HFFc6 (cell line): ENCODE measurements around the gene TRIM67. TPM values are rescaled to one million over a fixed set of nuclear protein-coding genes. Genes with fewer than 3 reads are reported as not detected.

ENCODE experiments used
- DNase-seq: peaks from one replicate; pipeline ENCODE4 v3.0.0-alpha.2; 2018
- H3K27ac Mint-ChIP-seq: 2 replicates; pipeline ENCODE4 v1.8.0; 2020; ENCODE audit warnings: mild to moderate bottlenecking, mixed read lengths
- H3K27me3 Mint-ChIP-seq: 2 replicates; pipeline ENCODE4 v1.8.0; 2021; ENCODE audit warnings: mild to moderate bottlenecking, moderate library complexity, mixed read lengths; ENCODE audit not compliant: insufficient read depth
- H3K36me3 Mint-ChIP-seq: 2 replicates; pipeline ENCODE4 v1.8.0; 2021; ENCODE audit warnings: low read depth, mixed read lengths
- H3K4me1 Mint-ChIP-seq: 2 replicates; pipeline ENCODE4 v1.8.0; 2020; ENCODE audit warnings: low read depth, mixed read lengths
- H3K4me3 Mint-ChIP-seq: 2 replicates; pipeline ENCODE4 v1.8.0; 2020; ENCODE audit warnings: mild to moderate bottlenecking, moderate library complexity, mixed read lengths
- H3K9me3 Mint-ChIP-seq: 2 replicates; pipeline ENCODE4 v1.8.0; 2020; ENCODE audit warnings: mild to moderate bottlenecking, mixed read lengths
- total RNA-seq, 6 experiments: library from RNA; stranded (reverse); fragmentation: NEBNext Ultra II Directional; extraction: Animal tissue kit (Norgen Biotek cat#: 25700); gene quantifications; 2 replicates in 1 of 6; 3 replicates in 5 of 6; pipeline ENCODE4 v1.2.3, GENCODE V29; 2021
- TF ChIP-seq, protein P1 (sequence below): fragments of 200-600 bp; sonication (generic); IDR thresholded peaks from 2 replicates; pipeline ENCODE4 v1.5.0; 2021; ENCODE audit warnings: antibody characterized with exemption, mild to moderate bottlenecking

TRIM67 gene
- total RNA-seq, 6 experiments from 2014 or later: not detected

DNA sequence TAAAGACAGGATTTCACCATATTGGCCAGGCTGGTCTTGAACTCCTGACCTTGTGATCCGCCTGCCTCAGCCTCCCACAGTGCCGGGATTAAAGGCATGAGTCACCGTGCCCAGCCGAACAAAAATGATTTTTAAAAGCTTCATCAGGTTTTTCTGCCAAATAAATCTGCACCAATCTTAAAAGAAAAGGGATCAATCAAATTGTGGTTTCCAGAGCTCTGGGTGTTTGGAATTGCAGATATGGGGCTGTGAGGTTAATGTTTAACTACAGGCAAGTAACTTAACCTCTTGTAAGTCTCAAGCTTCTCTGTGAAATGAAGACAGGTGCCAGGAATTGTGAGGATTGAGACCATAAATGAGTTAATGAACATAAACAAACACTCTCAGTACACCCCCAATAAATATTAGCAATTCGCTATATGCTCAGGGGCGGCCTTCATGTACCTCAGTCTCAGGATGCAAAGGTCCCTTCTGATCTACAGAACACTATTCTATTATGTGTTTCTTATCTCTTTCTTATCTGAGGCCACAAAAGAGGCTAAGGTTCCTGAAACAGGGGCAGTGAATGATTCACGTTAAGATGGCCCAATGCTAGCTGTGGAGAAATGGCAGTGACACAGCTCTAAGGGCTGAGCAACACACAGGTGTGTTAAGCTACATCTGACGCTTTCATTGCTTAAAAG lies 72.0 kb downstream of the TRIM67 start:
- no peak for DNase-seq
- Mint-ChIP-seq H3K9me3 (no peaks in the 10 kb centered on the region), H3K4me1 (no peaks in the 10 kb centered on the region), H3K27me3 (no peaks in the 10 kb centered on the region), H3K4me3 (no peak overlapping the region), H3K36me3 (peaks cover 19% of the 10 kb centered on the region), H3K27ac (no peak overlapping the region)
- TF ChIP-seq, protein P1, sequence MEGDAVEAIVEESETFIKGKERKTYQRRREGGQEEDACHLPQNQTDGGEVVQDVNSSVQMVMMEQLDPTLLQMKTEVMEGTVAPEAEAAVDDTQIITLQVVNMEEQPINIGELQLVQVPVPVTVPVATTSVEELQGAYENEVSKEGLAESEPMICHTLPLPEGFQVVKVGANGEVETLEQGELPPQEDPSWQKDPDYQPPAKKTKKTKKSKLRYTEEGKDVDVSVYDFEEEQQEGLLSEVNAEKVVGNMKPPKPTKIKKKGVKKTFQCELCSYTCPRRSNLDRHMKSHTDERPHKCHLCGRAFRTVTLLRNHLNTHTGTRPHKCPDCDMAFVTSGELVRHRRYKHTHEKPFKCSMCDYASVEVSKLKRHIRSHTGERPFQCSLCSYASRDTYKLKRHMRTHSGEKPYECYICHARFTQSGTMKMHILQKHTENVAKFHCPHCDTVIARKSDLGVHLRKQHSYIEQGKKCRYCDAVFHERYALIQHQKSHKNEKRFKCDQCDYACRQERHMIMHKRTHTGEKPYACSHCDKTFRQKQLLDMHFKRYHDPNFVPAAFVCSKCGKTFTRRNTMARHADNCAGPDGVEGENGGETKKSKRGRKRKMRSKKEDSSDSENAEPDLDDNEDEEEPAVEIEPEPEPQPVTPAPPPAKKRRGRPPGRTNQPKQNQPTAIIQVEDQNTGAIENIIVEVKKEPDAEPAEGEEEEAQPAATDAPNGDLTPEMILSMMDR: no peak

DNA sequence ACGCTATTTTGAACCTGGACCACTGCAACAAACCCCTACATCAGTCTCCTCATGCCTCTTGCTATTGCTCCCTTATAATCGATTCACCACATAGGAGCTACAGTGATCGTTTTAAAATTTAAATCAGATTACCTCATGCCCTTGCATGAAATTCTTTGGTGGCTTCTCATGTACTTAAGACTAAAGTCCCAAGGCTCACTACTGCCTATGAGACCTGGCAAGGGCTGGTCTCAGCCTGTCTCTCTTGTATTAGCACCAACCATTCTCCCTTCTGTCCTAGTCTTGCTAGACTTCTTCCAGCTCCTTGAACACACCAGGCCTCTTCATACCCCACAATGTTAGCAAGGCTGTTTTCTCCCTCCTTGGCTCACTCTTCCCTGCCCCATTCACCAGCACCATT lies 72.6 kb downstream of the TRIM67 start:
- TF ChIP-seq, protein P1: no peak
- H3K4me1 Mint-ChIP-seq: peaks cover 3% of the 10 kb centered on the region
- no peak for DNase-seq
- no peak overlapping the region for H3K4me3 Mint-ChIP-seq
- no peak overlapping the region for H3K27ac Mint-ChIP-seq
- peaks cover 20% of the 10 kb centered on the region for H3K36me3 Mint-ChIP-seq
- H3K9me3 Mint-ChIP-seq: no peaks in the 10 kb centered on the region
- H3K27me3 Mint-ChIP-seq: no peaks in the 10 kb centered on the region

- Mint-ChIP-seq H3K36me3 (peaks cover 20% of the 10 kb centered on the region), H3K27me3 (no peaks in the 10 kb centered on the region), H3K9me3 (no peaks in the 10 kb centered on the region), H3K4me3 (no peak overlapping the region), H3K4me1 (peaks cover 13% of the 10 kb centered on the region), H3K27ac (no peak overlapping the region)
- DNase-seq: no peak
- TF ChIP-seq, protein P1: no peak
Observed at GRCh38 chr1:231235526-231236207, 73.8 kb downstream of the TRIM67 start.

DNA sequence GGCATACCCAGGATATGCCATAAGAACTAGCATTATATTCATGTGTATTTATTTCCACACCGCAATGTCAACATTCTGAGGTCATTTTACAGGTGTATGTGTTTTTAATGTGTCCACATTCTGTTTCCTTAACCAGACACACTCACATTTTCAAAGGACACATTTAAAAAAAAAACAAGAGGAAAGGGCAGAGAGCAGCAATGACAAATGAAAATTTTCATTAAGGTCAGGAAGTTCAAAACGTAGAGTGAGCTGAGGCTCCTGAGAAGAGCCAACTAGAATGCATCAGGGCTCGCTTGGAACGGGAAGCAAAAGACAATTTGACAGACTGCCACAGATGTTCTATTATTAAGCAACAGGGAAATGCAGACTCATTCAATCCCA lies 74.3 kb downstream of the TRIM67 start:
- Mint-ChIP-seq H3K36me3 (peaks cover 20% of the 10 kb centered on the region), H3K27ac (no peak overlapping the region), H3K9me3 (no peaks in the 10 kb centered on the region), H3K27me3 (peaks cover 1% of the 10 kb centered on the region; the same call in 1 of the 2 replicates), H3K4me3 (no peak overlapping the region), H3K4me1 (peaks cover 13% of the 10 kb centered on the region)
- DNase-seq: no peak
- TF ChIP-seq, protein P1: no peak

DNA sequence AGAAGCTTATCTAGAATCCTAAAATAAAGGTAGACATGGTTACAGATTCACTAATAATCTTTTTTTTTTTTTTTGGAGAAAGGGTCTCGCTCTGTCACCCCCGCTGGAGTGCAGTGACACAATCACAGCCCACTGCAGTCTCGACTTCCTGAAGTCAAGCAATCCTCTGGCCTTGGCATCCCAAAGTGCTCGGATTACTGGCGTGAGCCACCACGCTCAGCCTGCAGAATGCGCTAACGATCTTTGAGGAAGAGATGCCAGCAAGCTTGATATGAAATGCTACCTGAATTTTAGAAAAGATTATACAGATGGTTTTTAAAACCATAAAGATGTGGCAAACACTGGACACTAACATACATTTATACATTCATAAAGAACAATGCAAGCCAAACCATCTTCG lies 75.1 kb downstream of the TRIM67 start:
- peaks cover 16% of the 10 kb centered on the region for H3K4me1 Mint-ChIP-seq
- no peak overlapping the region for H3K27ac Mint-ChIP-seq
- TF ChIP-seq, protein P1: no peak
- H3K36me3 Mint-ChIP-seq: peaks cover 20% of the 10 kb centered on the region
- H3K4me3 Mint-ChIP-seq: no peak overlapping the region
- H3K27me3 Mint-ChIP-seq: peaks cover 1% of the 10 kb centered on the region; the same call in 1 of the 2 replicates
- DNase-seq: no peak
- no peaks in the 10 kb centered on the region for H3K9me3 Mint-ChIP-seq
